ENCODE measurements around the gene TGFB1.
A peak's percentile ranks its signal among the peaks of the same experiment; 100 is the strongest.

TGFB1 gene

DNA sequence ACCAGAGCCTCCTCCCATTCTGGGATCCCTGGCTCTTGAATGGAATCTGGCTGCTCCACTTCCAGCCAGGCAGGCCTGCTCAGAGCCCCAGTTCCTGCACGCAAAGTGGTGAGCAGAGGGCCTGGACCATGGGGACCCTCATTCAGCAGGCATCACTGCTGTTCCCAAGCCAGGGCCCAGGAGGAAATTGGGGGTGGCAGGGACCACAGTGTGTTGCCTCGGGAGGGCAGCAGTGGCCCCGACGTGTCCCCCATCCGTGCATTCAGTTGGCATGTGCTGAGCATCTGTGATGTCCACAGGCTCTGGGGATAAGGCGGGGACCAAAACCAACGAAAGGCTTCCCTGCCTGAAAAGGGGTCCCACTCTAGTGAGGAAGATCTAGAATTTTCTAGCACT, 32.5 kb downstream of the TGFB1 start:
- DNase-seq (ENCODE audit: low spot score) = no peak

DNA sequence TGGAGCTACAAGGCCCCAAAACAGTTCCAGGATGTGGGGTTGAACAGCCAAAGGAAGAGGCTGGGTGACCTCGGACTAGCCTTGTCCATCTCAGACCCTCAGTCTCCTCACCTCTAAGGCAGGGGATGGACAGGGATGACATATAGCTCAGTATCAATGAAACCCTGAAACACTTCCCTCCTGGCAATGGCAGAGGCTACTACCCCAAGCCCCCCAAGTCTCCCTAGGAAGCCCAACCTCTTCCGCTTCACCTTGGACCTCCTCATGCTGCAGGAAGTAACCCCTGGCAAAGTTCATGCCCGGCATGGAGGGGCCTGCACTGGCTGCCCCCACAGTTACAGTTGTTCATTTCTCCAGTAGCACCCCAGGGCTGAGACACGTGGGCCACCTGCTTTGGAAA, 33.2 kb downstream of the TGFB1 start:
- no peak for DNase-seq (ENCODE audit: low spot score)

DNA sequence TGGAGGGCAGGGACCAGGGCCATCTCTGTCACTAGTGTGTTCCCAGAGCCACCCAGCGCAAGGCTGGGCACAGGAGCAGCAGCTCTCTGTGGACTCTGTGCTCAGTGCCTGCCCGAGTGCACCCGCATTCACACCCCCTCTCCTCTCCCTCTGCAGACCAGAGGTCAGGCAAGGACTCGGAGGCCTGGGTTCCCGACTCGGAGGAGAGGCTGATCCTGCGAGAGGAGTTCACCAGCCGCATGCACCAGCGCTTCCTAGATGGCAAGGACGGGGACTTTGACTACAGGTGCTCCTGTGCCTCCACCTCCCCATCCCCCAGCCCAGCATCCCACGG, 33.6 kb downstream of the TGFB1 start:
- DNase-seq (ENCODE audit: low spot score) = no peak

DNA sequence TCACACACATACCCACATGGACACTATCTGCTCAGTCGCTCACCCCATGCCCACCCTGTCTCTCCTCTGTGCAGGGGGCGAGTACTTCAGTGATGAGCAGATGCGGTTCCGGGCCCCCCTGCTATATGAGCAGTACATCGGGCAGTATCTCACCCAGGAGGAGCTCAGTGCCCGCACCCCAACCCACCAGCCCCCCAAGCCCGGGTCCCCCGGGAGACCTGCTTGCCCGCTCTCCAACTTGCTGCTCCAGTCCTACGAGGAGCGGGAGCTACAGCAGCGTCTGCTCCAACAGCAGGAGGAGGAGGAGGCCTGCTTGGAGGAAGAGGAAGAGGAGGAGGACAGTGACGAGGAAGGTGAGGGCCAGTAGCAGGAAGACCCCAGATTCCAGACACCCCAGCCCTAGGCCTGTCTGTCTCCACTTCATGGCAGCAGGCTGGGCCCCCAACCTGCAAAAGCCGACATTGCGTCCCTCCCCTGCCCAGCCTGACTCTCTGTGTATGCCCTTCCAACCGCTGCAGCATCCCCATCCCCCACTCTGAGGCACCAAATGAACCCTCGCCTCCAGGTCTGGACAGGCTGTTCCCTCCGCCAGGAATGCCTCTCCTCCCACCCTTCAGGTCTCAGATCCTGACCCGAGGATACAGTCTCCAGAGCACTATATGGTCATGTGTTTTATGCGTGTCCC, 34.1 kb downstream of the TGFB1 start:
- DNase-seq (ENCODE audit: low spot score) = no peak

DNA sequence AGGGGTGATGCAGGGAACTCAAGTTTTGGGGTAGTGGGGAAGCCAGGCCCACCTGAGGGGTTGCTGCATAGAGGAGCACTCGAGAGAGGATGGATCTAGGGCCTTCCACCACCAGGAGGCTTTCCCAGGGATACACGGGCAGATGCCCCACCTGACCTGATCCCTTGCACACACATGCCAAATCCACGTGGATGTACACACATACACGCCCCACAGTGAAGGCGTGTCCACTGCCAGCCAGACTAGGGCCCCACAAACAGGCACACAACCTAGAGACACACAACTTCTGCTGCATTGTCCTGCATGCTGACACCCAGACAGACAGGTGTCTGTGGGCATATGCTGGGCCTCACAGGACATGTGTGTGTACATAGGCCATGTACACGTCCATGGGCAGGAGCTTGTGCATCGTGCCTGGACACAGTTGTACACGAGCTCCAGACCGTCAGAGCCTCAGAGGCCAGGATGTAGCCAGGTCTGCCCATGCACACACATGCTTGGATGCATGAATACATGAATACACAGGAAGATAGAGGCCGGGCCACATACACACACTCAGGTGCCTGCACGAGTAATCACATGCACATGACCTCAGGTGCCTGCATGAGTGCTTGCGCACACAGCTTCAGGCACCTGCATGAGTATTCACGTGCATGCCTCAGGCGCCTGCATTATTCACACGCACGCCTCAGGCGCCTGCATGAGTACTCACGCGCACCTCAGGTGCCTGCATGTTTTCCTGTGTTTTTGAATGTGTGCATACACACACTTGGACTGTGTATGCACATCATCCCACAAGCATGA, 34.8 kb downstream of the TGFB1 start:
- no peak for DNase-seq (ENCODE audit: low spot score)

DNA sequence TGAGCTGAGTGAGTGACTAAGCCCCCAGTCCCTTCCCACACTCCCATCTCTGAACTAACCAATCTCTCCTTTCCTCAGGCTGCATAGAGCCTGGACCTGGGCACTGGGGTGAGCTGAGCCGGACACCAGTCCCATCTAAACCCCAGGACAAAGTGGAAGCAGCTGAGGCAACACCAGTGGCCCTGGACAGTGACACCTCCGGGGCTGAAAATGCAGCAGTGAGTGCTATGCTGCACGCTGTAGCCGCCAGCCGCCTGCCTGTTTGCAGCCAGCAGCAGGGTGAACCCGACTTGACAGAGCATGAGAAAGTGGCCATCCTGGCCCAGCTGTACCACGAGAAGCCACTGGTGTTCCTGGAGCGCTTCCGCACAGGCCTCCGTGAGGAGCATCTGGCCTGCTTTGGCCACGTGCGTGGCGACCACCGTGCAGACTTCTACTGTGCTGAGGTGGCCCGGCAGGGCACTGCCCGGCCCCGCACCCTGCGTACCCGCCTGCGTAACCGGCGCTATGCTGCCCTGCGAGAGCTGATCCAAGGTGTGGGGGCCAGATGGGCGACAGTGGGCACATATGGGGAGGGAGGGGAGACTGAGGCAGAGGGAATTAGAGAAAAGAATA, 37.3 kb downstream of the TGFB1 start:
- DNase-seq (ENCODE audit: low spot score) = no peak

DNA sequence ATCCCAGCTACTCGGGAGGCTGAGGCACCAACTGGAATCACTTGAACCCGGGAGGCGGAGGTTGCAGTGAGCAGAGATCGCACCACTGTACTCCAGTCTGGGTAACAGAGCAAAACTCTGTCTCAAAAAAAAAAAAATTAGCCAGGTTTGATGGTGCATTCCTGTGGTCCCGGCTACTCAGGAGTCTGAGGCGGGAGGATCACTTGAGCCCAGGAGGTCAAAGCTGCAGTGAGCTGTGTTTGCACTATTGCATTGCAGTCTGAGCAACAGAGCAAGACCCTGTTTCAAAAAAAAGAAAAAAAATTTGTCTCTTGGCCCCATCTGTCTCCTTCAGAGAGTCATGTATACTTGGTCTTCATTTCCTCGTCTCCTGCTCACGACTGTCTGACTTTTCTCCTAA, 42.1 kb downstream of the TGFB1 start:
- DNase-seq (ENCODE audit: low spot score) = no peak

DNA sequence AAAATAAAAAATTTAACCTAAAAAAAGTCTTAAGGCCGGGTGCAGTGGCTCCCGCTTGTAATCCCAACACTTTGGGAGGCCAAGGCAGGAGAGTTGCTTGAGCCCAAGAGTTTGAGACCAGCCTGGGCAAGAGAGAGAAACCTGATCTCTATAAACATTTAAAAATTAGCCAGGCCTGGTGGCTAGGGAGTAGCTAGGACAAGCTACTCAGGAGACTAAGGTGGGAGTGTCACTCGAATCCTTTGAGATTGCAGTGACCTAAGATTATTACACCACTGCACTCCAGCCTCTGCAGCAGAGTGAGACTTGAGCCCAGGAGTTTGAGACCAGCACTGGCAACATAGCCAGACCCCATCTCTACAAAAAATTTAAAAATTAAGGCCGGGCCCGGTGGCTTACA, 42.6 kb downstream of the TGFB1 start:
- no peak for DNase-seq (ENCODE audit: low spot score)

DNA sequence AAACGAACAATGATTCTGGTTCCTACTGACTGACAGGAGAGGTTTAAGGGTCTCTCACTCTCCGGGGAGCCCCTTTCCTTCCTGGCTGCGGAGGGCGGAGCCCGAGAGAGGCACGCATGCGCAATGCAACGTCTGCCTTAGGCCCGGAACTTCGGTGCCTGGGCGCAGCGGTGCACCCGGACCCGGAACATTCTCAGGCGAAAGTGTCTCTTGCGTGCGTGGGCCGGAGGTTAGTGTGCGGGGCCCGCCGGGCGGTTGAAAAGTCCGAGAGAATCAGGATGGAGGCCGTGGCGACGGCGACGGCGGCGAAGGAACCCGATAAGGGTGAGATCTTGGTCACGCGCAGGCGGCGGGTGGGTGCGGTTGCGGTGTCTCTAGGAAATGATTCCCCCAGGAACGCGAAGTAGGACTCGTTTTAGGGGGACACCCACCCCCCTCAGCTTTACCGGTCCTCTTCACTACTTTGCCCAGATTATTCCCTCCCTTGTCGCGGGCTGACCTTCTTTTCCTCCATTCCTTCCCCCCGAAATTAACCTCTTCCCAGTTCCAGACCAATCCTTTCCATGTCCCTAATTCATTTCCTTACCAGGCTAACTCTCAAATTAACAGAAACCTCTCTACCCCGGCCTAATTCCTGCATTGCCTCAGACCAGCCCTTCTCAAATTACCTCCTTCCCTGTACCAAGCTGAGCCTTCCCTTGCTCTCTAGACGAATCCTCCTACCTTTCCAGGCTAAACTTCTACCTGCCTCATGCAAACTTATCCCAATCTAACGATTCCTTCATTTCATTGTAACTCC, 43.5 kb downstream of the TGFB1 start, which contains the start of gene CCDC97:
Gene CCDC97, plus strand, starts transcription at position 140 of the 799 bp plus-strand sequence. Its CDS starts 139 bp downstream, at position 279.
- peak; percentile 89 for DNase-seq (ENCODE audit: low spot score)

DNA sequence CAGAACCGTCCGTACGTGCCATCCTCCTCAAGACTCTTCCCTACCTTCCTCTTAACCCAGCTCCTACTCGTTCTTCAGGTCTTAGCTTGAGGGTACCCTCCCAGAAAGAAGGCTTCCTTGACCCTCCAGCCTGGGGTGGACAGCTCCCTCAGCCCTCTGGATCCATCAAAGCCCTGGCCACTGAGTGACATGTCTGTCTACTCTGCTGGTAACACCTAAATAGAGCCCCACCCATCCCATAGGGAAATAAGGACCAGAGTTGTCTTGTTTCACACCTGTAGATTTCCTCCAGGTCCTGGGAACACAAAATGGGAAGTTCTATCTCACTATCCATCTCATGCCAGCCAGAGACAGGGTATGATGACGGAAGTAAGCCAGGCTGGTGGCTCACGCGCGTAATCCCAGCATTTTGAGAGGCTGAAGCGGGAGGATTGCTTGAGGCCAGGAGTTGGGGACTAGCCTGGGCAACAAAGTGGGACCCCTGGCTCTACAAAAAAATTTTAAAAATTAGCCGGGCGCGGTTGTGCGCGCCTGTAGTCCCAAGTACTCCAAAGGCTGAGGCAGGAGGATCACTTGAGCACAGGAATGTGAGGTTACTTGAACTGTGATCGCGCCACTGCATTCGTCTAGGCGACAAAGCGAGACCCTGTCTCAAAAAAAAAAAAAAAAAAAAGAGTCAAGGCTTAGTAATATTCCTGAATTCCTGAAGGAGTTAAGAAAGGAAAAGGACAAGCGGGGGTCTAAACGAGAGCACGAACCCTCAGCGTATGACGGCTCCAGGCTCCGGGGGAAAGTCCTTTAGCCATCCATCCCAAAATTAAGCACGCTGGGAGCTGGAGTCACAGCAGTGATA, 44.3 kb downstream of the TGFB1 start:
- DNase-seq (ENCODE audit: low spot score) = no peak

DNA sequence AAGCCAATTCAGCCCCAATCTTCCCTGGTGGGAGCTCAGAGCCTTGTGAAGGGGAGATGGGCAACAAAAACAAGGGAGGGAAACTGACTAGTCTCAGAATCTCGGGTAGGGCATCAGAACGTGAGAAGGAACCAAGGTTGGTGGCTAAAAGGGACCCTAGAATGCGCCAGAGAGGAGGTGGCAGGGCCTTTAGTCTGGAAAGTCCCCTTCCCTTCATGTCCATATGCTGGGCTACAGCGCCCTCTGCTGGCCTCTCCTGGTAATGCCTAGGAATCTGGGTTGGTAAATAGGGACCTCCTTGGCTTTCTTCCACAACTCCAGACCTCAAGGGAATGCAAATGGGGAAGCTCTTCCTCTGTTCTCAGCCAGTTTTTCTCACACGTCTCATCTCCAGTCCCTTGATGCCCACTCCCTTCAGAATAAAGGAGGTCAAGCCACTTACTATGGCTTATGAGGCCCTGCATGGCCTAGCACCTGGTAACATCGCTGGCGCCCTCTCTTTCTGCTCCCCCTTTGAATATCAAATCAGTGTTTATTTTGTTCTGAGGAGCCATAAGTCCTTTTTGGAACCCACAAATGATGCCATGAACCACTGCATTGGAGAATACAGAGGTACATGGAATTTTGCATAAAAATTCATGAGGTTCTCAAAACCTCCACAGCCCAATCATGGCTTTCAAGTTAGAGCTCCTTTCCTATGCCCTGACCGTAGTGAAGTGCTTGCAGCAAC, 45.1 kb downstream of the TGFB1 start:
- peak; percentile 81 for DNase-seq (ENCODE audit: low spot score)

DNA sequence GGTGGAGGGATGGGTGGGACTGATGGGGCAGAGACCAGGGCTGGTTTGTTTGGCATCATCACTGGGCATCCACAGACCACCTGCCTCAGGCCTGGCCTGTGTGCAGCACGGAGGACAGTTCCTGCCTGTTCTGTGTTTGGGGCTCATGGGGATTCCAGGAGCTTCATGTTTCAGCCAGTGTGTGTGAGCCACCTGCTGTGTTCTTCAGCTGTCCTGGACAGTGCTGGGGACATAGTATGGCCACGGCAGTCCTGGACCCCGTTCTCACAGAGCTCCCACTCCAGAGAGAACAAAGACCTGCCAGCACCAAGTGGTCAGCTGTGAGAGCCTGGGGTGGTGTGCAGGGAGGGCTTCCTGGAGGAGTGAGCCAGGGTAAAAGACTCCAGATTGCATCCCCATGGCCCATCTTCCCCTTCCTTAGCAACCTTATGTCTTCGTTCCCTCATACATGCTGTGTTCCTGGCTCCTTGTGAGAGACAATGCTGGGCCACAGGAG, 45.7 kb downstream of the TGFB1 start:
- DNase-seq (ENCODE audit: low spot score) = no peak

DNA sequence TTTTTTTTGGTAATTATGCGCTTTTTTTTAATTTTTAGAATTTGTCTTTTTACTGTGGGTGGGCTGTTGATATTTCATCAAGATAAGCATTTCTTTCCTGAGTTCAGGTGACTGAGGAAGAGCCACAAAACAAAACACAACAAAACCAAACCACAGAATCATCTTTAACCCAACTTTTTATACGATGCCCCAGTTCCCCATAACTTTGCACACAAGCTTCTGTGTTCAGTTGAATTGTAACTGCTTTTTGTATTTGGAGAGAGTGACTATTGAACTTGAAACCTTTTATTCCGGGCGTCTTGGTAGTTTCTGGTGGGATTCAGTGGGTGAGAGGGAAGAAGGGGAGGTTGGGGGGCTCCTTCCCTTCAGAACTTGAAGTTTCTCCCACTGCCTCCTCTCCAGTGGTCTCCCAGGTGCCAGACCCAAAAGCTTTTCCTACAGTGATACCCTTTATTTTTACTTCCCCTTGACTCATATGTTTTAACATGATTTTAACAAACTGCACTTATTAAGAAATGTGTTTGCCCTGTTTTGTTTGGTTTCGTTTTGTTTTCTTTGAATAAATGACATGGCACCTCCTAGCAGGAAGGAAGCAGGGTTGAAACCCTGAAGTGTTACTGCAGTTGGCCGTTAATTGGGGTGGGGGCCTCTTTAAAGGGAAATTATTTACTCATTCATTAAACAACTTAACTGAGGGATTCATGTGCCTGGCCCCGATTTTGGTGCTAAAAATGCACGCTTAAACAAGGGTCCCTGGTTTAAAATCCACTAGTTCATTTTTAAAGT, 46.4 kb downstream of the TGFB1 start:
- no peak for DNase-seq (ENCODE audit: low spot score)

DNA sequence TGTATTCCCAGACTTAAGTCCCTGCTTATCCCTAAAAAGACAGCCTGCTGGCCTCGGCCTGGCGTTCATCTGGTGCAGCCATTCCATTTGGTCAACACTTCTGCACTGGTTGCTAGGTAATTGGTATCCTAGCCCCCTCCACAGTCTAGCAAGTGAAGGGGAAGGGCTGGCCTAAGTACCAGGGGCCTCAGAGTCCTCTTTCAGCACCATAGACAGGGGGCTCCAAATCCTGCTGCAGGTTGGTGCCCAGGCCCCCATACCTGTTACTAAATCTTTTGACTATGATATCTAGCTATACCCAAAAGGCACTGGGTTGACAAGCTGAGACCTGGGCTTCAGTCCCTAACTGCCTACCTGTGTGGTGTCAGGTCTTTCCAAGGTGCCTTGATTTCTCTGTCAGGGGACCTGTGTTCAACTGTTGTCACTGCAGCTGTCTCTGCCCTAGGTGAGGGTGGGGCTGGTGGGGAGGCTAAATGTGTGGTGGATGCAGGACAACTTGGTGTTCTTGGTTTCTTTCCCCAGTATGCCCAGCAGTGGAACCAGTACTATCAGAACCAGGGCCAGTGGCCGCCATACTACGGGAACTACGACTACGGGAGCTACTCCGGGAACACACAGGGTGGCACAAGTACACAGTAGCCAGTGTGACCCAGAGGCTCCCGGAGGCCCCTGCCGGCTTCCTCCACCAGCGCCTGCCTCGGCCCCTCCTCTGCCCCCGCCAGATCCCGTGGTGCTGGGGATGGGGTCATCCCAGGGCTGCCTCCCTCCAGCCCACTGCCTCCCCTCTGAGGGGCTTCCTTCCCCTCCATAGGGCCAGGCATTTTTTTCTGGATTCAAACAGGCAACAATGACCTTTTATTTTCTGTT, 47.6 kb downstream of the TGFB1 start:
- DNase-seq (ENCODE audit: low spot score) = no peak

DNA sequence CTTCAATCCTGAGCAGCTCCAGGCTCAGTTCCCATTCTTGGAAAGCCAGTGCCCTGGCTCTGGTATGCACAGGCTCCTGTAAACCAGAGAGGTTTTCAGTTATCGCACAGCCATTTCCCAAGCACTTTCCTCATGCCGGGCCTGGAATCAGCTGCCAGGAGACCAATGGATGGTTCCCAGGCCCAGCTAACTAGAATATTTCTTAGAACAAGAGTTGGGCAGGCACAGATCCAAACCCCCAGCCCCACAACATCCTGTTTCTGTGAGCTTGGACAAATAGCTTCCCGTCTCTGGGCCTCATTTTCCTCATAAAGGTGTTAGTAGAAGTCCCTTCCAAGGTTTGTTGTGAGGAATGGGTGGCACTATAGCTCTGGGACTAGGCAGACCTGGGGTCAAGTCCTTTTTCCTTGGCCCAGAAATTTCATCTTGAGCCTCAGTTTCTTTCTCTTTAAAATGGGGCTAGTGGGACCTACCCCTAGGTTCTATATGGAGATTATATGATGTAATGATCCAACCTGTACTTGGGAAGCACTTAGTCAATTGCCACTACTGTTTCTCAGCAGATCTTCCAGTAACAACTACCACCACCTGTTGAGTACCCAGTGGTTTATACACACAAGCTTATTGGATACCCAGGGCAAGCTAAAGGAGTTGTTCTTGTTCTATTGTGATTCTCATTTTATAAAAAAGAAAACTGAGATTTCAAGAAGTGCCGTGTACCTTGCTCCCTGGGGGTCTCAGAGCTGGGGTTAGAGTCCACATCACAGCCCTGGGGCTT, 48.8 kb downstream of the TGFB1 start:
- DNase-seq (ENCODE audit: low spot score) = no peak

DNA sequence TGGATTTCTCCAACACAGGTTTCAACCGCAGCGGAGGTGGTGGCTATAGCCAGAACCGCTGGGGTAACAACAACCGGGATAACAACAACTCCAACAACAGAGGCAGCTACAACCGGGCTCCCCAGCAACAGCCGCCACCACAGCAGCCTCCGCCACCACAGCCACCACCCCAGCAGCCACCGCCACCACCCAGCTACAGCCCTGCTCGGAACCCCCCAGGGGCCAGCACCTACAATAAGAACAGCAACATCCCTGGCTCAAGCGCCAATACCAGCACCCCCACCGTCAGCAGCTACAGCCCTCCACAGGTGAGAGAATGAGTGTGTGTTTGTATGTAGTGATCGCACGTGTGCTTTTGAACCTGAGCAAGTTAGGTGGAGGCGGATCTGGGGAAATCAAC, 49.8 kb downstream of the TGFB1 start:
- no peak for DNase-seq (ENCODE audit: low spot score)

DNA sequence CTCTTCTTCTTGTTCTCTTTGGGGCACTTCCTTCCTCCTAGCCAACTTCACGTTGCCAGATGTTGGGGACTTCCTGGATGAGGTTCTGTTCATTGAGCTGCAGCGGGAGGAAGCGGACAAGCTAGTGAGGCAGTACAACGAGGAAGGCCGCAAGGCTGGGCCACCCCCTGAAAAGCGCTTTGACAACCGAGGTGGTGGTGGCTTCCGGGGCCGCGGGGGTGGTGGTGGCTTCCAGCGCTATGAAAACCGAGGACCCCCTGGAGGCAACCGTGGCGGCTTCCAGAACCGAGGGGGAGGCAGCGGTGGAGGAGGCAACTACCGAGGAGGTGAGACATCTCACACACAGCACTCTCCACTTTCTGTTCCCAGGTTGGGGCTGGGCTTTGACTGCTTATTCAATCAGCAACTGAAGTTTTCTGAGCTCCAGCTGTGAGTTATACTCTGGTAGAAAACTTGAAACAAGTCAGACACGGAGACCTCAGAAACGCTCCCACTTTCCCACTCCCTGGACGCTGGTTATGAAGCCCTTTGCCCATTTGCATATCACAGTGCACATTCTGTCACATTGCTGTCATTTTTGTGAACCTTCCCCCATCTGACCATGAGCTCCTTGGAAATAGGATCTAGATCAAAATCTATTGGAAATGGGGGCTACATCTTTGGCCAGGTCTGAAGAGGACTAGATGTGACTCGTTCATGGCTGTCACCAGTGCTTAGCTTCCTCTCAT, 50.9 kb downstream of the TGFB1 start:
- no peak for DNase-seq (ENCODE audit: low spot score)
